Stimulated activated CD8-positive, alpha-beta memory T cell treated with anti-CD3 and anti-CD28 coated beads, Interleukin-4, amount 100 ng/mL, for 24 hours (primary cell): Measurements from ENCODE around the gene GTF2H4.

ENCODE experiments used
- DNase-seq: peaks from one replicate; pipeline ENCODE4 v3.0.0-alpha.2; 2020; ENCODE audit warnings: low read depth

Gene GTF2H4

GRCh38 chr6:30955367-30956042 lies 47.5 kb downstream of the GTF2H4 start:
- DNase-seq = peak; percentile 68

- DNase-seq = no peak
These were observed 49.7 kb downstream of the GTF2H4 start for GRCh38 chr6:30957716-30958115.

DNA sequence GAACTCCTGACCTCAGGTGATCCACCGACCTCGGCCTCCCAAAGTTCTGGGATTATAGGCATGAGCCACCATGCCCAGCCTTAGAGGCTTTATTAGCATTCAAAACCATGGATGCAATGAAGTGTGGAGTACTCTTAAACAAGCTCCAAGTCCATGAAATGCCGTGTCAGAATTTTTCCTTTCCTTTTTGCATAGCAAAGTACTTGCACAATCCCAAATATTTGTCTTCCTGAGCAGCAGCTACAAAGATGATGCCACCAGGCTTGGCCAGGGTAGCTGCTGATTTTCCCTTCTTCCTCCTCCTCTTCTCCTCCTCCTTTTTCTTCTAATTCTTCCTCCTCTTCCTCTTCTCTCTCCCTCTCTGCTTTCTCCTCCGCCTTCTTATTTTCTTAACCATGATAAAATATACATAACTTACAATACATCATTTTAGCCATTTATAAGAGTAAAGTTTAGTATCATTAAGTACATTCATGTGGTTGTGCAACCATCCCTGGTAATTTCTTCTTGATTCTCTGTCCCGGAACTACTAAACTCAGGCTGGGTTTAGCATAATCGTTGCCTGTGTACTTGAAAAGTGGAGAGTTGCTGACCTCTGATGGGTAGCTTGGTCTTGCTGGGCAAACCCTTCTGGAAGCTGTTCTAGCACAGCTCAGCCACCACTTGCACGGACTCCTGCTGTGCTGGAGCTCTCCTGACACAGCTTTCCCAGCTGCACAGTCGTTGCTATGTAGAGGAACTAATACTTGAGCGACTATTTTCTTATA lies 53.1 kb downstream of the GTF2H4 start:
- DNase-seq = no peak

GRCh38 chr6:30962716-30963115 lies 54.7 kb downstream of the GTF2H4 start:
- DNase-seq = no peak

DNA sequence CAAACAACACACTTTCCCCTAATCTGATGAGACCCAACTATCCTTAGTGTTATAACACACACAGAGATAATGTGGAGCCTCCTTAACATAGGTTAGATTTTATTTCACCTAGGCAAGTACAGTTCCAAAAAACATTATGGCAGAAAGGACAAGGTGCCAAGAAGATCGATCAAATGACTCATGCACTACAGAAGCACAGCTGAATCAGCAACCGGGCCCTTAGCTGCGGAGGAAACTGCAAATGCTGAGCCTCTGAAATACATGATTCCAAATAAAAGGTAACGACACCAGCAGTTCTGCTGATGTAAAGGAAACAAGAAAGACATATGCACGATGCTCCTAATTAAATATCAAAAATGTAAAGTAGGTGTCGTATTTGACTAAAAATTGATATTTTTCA lies 55.6 kb downstream of the GTF2H4 start:
- DNase-seq = no peak
